Gastrocnemius medialis (tissue), 4 donors: ENCODE measurements around the gene TAF11. TPM values are rescaled to one million over a fixed set of nuclear protein-coding genes. Genes with fewer than 3 reads are reported as not detected.
"Not testable (repeated sequence)": the region's sequence is repeated elsewhere in the genome, so short reads cannot be mapped to it uniquely, and the experiment has no call there.

Source experiments
- ATAC-seq, 2 donors: fragments of 150-250 bp; one replicate each; pipeline ENCODE4 v1.9.1; 2016
- DNase-seq, 2 donors: peaks; one replicate each; pipeline ENCODE4 v3.0.0-alpha.2; 2019
- H3K27ac ChIP-seq, 4 donors: fragments of 200-600 bp; sonication (generic); 1 replicate in 1 of 4; 2 replicates in 3 of 4; pipeline ENCODE4 v1.5.1; 2016 to 2018; ENCODE audit warnings: mild to moderate bottlenecking in 2 of 4, moderate library complexity in 1 of 4
- H3K27me3 ChIP-seq, 3 donors: fragments of 200-600 bp; sonication (generic) in 2 of 3; 1 replicate in 1 of 3; 2 replicates in 2 of 3; pipeline versions ENCODE4 v1.5.1 to v1.6.0; 2016 to 2019; ENCODE audit warnings: mild to moderate bottlenecking in 1 of 3, moderate library complexity in 1 of 3
- H3K36me3 ChIP-seq, 2 donors: fragments of 200-600 bp; sonication (generic) in 1 of 2; one replicate each; pipeline ENCODE4 v1.5.1; 2017 to 2018
- H3K4me1 ChIP-seq, 2 donors: fragments of 200-600 bp; sonication (generic) in 1 of 2; one replicate each; pipeline ENCODE4 v1.5.1; 2016 to 2017; ENCODE audit warnings: mild to moderate bottlenecking in 2 of 2
- H3K4me3 ChIP-seq, 4 donors: fragments of 200-600 bp; sonication (generic) in 3 of 4; 1 replicate in 1 of 4; 2 replicates in 3 of 4; pipeline ENCODE4 v1.5.1; 2016 to 2019; ENCODE audit warnings: mild to moderate bottlenecking in 2 of 4
- H3K9me3 ChIP-seq, 3 donors: fragments of 200-600 bp; sonication (generic) in 2 of 3; 1 replicate in 1 of 3; 2 replicates in 2 of 3; pipeline ENCODE4 v1.5.1; 2016 to 2019
- CTCF ChIP-seq, 5 experiments: fragments of 450-650 bp in 3 of 5; fragments of 200-600 bp in 2 of 5; sonication (generic) in 2 of 5; IDR thresholded peaks in 4 of 5; conservative IDR thresholded peaks in 1 of 5; 1 replicate in 4 of 5; 2 replicates in 1 of 5; pipeline ENCODE4 v1.5.1; 2016 to 2019; ENCODE audit warnings: antibody characterized with exemption in 5 of 5, mild to moderate bottlenecking in 3 of 5, moderate library complexity in 3 of 5
- POLR2A ChIP-seq, 2 donors: fragments of 450-650 bp; IDR thresholded peaks; one replicate each; pipeline ENCODE4 v1.6.1; 2017; ENCODE audit warnings: antibody characterized with exemption in 2 of 2, mild to moderate bottlenecking in 2 of 2, moderate library complexity in 2 of 2
- in situ Hi-C, 4 donors: fragments of 200-750 bp; cut with MboI; loops; one replicate each; pipeline versions ENCODE4 v1.15.0 to v1.8.0; 2017; ENCODE audit warnings: low sequenced_read_pairs in 4 of 4
- intact Hi-C: fragments of 100-400 bp; cut with DNase I; formaldehyde crosslinking; loops from one replicate; pipeline ENCODE4 v1.15.1; 2023; ENCODE audit warnings: low total_unique reads
- total RNA-seq, 4 donors: library from RNA; depleted of rRNA; stranded (reverse); fragments of >200 nt; gene quantifications; one replicate each; pipeline versions ENCODE4 v1.1.0 to v1.2.3, GENCODE V29; 2016

The TAF11 gene
- total RNA-seq, 4 donors from 2014 or later: 23.2 to 32.6 (median 24.0) TPM

- no peak for DNase-seq
- intact Hi-C loops: no loop called here
These were observed 17.3 kb upstream of the TAF11 start for GRCh38 chr6:34904990-34905613.

GRCh38 chr6:34901930-34902329, 14.1 kb upstream of the TAF11 start:
- TF ChIP-seq POLR2A (IDR thresholded peaks at IDR 0.05): no peak
- DNase-seq (no peak), ATAC-seq (no peak)
- H3K9me3 ChIP-seq: no peaks in the 10 kb centered on the region
- in situ Hi-C loops (no loop called here), intact Hi-C loops (no loop called here)
- no peak overlapping the region for H3K27ac ChIP-seq
- H3K4me1 ChIP-seq: peaks cover 8 to 17% of the 10 kb centered on the region in 2 donors
- H3K4me3 ChIP-seq: no peak overlapping the region
- no peaks in the 10 kb centered on the region for H3K27me3 ChIP-seq
- no peaks in the 10 kb centered on the region for H3K36me3 ChIP-seq

More at GRCh38 chr6:34904990-34905613, 17.3 kb upstream of the TAF11 start:
- H3K4me1 ChIP-seq: peaks cover 0 to 3% of the 10 kb centered on the region in 2 donors
- no peaks in the 10 kb centered on the region for H3K9me3 ChIP-seq
- no peak overlapping the region for H3K27ac ChIP-seq
- H3K36me3 ChIP-seq: no peaks in the 10 kb centered on the region
- in situ Hi-C loops: no loop called here
- H3K4me3 ChIP-seq: no peak overlapping the region
- TF ChIP-seq CTCF (IDR thresholded peaks at IDR 0.05 in 4 of 5, conservative IDR thresholded peaks at IDR 0.05 in 1 of 5): no peak
- no peak for TF ChIP-seq POLR2A (IDR thresholded peaks at IDR 0.05)
- ATAC-seq: no peak
- no peaks in the 10 kb centered on the region for H3K27me3 ChIP-seq

- H3K27ac ChIP-seq: no peak overlapping the region
- no peak for ATAC-seq
- no peak overlapping the region for H3K4me3 ChIP-seq
- TF ChIP-seq CTCF (IDR thresholded peaks at IDR 0.05 in 4 of 5, conservative IDR thresholded peaks at IDR 0.05 in 1 of 5): no peak
- no peak for TF ChIP-seq POLR2A (IDR thresholded peaks at IDR 0.05)
- no peaks in the 10 kb centered on the region for H3K9me3 ChIP-seq
- H3K36me3 ChIP-seq: no peaks in the 10 kb centered on the region
- intact Hi-C loops: no loop called here
- peaks cover 8 to 15% of the 10 kb centered on the region in 2 donors for H3K4me1 ChIP-seq
- DNase-seq: no peak
- H3K27me3 ChIP-seq: no peaks in the 10 kb centered on the region
- in situ Hi-C loops: no loop called here
These were observed 12.6 kb upstream of the TAF11 start for GRCh38 chr6:34900321-34901031.

- peaks cover 8 to 14% of the 10 kb centered on the region in 2 donors for H3K4me1 ChIP-seq
- ATAC-seq, DNase-seq, H3K36me3 ChIP-seq, intact Hi-C loops, H3K9me3 ChIP-seq, H3K4me3 ChIP-seq, H3K27me3 ChIP-seq, H3K27ac ChIP-seq: not testable (repeated sequence)
- in situ Hi-C loops: loop anchor here in 1 of 4 donors (10.0 kb wide), 1 partner anchor 65 kb away; no protein-coding TSS in a partner anchor
These were observed 11.9 kb upstream of the TAF11 start for GRCh38 chr6:34899748-34900147.

GRCh38 chr6:34897716-34898115, 9.9 kb upstream of the TAF11 start:
- peak in 1 of 2 donors; percentile 75 for ATAC-seq

More at GRCh38 chr6:34897716-34898115, 9.9 kb upstream of the TAF11 start:
- in situ Hi-C loops (loop anchor here in 1 of 4 donors (10.0 kb wide), 1 partner anchor 67 kb away; no protein-coding TSS in a partner anchor), intact Hi-C loops (no loop called here)
- Histone ChIP-seq H3K4me3 (no peak overlapping the region), H3K36me3 (no peaks in the 10 kb centered on the region), H3K4me1 (peaks cover 8 to 14% of the 10 kb centered on the region in 2 donors), H3K27me3 (no peaks in the 10 kb centered on the region), H3K27ac (peak overlapping the region in 2 of 4 donors; percentile 1 to 33), H3K9me3 (no peaks in the 10 kb centered on the region)
- TF ChIP-seq CTCF (IDR thresholded peaks at IDR 0.05 in 4 of 5, conservative IDR thresholded peaks at IDR 0.05 in 1 of 5): no peak
- no peak for TF ChIP-seq POLR2A (IDR thresholded peaks at IDR 0.05)
- DNase-seq: no peak
